Measurements from ENCODE around the gene SET. TPM values are rescaled to one million over a fixed set of nuclear protein-coding genes. Genes with fewer than 3 reads are reported as not detected.

The SET gene
- polyA plus RNA-seq, 1 experiment = 51.6 TPM

GRCh38 chr9:128722380-128723351 lies 33.6 kb downstream of the SET start:
- no peak for TF ChIP-seq CTCF (IDR thresholded peaks at IDR 0.05; ENCODE audit: insufficient read depth, low read depth, low read length)
- POLR2A ChIA-PET = no interaction called here
- Histone ChIP-seq H3K36me3 (ENCODE audit: control insufficient read depth, insufficient read depth, low read length) (peaks cover 2% of the 10 kb centered on the region; the same call in 1 of the 2 replicates), H3K27me3 (ENCODE audit: control insufficient read depth, insufficient read depth, low read length) (no peaks in the 10 kb centered on the region), H3K4me3 (ENCODE audit: low read depth, low read length) (no peak overlapping the region)
- no peak for DNase-seq (ENCODE audit: low read depth)
- CTCF ChIA-PET = interaction anchor here (1.5 to 3.1 kb wide), 2 partner anchors 7 to 21 kb away, joined by 5 to 10 read pairs; partner anchors contain the start of gene PKN3

GRCh38 chr9:128723352-128723865 lies 34.4 kb downstream of the SET start:
- Histone ChIP-seq H3K36me3 (ENCODE audit: control insufficient read depth, insufficient read depth, low read length) (peaks cover 2% of the 10 kb centered on the region; the same call in 1 of the 2 replicates), H3K27me3 (ENCODE audit: control insufficient read depth, insufficient read depth, low read length) (no peaks in the 10 kb centered on the region), H3K4me3 (ENCODE audit: low read depth, low read length) (peak overlapping the region; percentile 69)
- ChIA-PET CTCF (interaction anchor here (1.5 to 3.1 kb wide), 4 partner anchors 8 to 95 kb away, joined by 5 to 12 read pairs (median 8); partner anchors contain the start of genes ENDOG and PKN3), POLR2A (interaction anchor here (0.6 kb wide), 1 partner anchor 106 kb away, joined by 4 read pairs; the partner anchor contains the start of gene SPOUT1)
- no peak for TF ChIP-seq CTCF (IDR thresholded peaks at IDR 0.05; ENCODE audit: insufficient read depth, low read depth, low read length)
- DNase-seq (ENCODE audit: low read depth) = no peak

GRCh38 chr9:128723866-128724743 lies 35.1 kb downstream of the SET start, which contains the start of gene ZDHHC12:
ZDHHC12 (minus strand) TSS chr9:128724127; CDS start chr9:128724093, 34 bp downstream.
- TF ChIP-seq CTCF (IDR thresholded peaks at IDR 0.05; ENCODE audit: insufficient read depth, low read depth, low read length) = no peak
- POLR2A ChIA-PET = interaction anchor here (0.6 kb wide), 3 partner anchors 105 to 474 kb away, joined by 3 to 4 read pairs (median 4); partner anchors contain the start of gene SPOUT1
- CTCF ChIA-PET = interaction anchor here (0.6 to 3.1 kb wide), 7 partner anchors 9 to 424 kb away, joined by 4 to 12 read pairs (median 5); partner anchors contain the start of genes ENDOG and PKN3
- H3K27me3 ChIP-seq (ENCODE audit: control insufficient read depth, insufficient read depth, low read length) = no peaks in the 10 kb centered on the region
- H3K4me3 ChIP-seq (ENCODE audit: low read depth, low read length) = peak within 1 kb of the TSS; percentile 69
- H3K36me3 ChIP-seq (ENCODE audit: control insufficient read depth, insufficient read depth, low read length) = peaks cover 2% of the 10 kb centered on the region; the same call in 1 of the 2 replicates
- peak; percentile 63 for DNase-seq (ENCODE audit: low read depth)

GRCh38 chr9:128724744-128725211 lies 35.8 kb downstream of the SET start:
- no peak for TF ChIP-seq CTCF (IDR thresholded peaks at IDR 0.05; ENCODE audit: insufficient read depth, low read depth, low read length)
- Histone ChIP-seq H3K27me3 (ENCODE audit: control insufficient read depth, insufficient read depth, low read length) (no peaks in the 10 kb centered on the region), H3K4me3 (ENCODE audit: low read depth, low read length) (peak overlapping the region; percentile 69), H3K36me3 (ENCODE audit: control insufficient read depth, insufficient read depth, low read length) (peaks cover 2% of the 10 kb centered on the region; the same call in 1 of the 2 replicates)
- CTCF ChIA-PET = interaction anchor here (0.6 to 2.6 kb wide), 5 partner anchors 8 to 425 kb away, joined by 4 to 12 read pairs (median 5); partner anchors contain the start of gene ENDOG
- no peak for DNase-seq (ENCODE audit: low read depth)
- POLR2A ChIA-PET = interaction anchor here (0.6 kb wide), 2 partner anchors 222 to 475 kb away, joined by 3 to 4 read pairs; no protein-coding TSS in a partner anchor

Measured in BJ (cell line).